T-helper 9 cell (primary cell): ENCODE measurements around the gene MITF.

ENCODE experiments used
- DNase-seq: peaks from one replicate; pipeline ENCODE4 v3.0.0-alpha.2; 2020

MITF gene

GRCh38 chr3:69842351-69842750, 103.1 kb downstream of the MITF start:
- no peak for DNase-seq

- DNase-seq: no peak
These were observed 103.5 kb downstream of the MITF start for GRCh38 chr3:69842789-69843188.

GRCh38 chr3:69844706-69845105, 105.4 kb downstream of the MITF start:
- no peak for DNase-seq

GRCh38 chr3:69847303-69847702, 108.0 kb downstream of the MITF start:
- DNase-seq: no peak

- DNase-seq: no peak
These were observed 108.8 kb downstream of the MITF start for GRCh38 chr3:69848113-69848512.

GRCh38 chr3:69850849-69851248, 111.6 kb downstream of the MITF start:
- no peak for DNase-seq

- no peak for DNase-seq
These were observed 113.8 kb downstream of the MITF start for GRCh38 chr3:69853027-69853426.

GRCh38 chr3:69855436-69856162, 116.3 kb downstream of the MITF start:
- DNase-seq: no peak

- DNase-seq: no peak
These were observed 117.9 kb downstream of the MITF start for GRCh38 chr3:69856965-69857705.

GRCh38 chr3:69861556-69861955, 122.3 kb downstream of the MITF start:
- no peak for DNase-seq

GRCh38 chr3:69864141-69864540, 124.9 kb downstream of the MITF start:
- DNase-seq: no peak

- DNase-seq: no peak
These were observed 125.5 kb downstream of the MITF start for GRCh38 chr3:69864766-69865165.

- no peak for DNase-seq
These were observed 126.8 kb downstream of the MITF start for GRCh38 chr3:69865925-69866679.

- no peak for DNase-seq
These were observed 127.9 kb downstream of the MITF start for GRCh38 chr3:69866988-69867720.

GRCh38 chr3:69867941-69868505, 128.8 kb downstream of the MITF start:
- DNase-seq: no peak

GRCh38 chr3:69868841-69869420, 129.7 kb downstream of the MITF start:
- DNase-seq: no peak

GRCh38 chr3:69869643-69870042, 130.4 kb downstream of the MITF start:
- no peak for DNase-seq

- no peak for DNase-seq
These were observed 132.0 kb downstream of the MITF start for GRCh38 chr3:69871251-69871650.

- no peak for DNase-seq
These were observed 132.6 kb downstream of the MITF start for GRCh38 chr3:69871868-69872267.

- no peak for DNase-seq
These were observed 133.6 kb downstream of the MITF start for GRCh38 chr3:69872783-69873378.

- no peak for DNase-seq
These were observed 136.8 kb downstream of the MITF start for GRCh38 chr3:69876073-69876472.

GRCh38 chr3:69878254-69878653, 139.0 kb downstream of the MITF start:
- DNase-seq: no peak
